ENCODE results near the gene EFR3B. TPM values are rescaled to one million over a fixed set of nuclear protein-coding genes. Genes with fewer than 3 reads are reported as not detected.
A peak's percentile ranks its signal among the peaks of the same experiment; 100 is the strongest.

EFR3B gene
- total RNA-seq, 1 donor from 2014 or later = 14.7 TPM

DNA sequence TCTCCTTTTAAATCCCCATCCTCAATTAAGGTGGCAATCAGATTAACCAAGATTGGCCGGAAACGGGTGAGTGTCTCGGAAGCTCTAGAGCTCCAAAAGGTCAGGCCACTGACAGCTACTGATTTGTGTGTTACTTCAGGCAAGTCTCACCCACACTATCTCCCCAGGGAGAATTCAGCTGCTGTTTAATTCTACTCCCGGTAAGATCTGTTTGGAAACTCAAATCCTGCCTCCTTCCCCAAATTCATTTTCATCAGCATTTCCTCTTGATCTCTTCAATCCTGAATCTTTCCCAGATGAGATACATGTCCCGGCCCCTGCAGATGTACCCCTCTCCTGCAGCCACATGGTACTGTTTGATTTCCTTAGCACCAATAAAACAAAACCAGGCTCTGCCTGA is 34.9 kb downstream of the EFR3B start:
- Histone ChIP-seq H3K27ac (ENCODE audit: low read depth, low read length) (no peak overlapping the region), H2AFZ (ENCODE audit: low read depth, low read length) (no peak overlapping the region)
- peak overlapping the region; percentile 6 for H3K27ac Mint-ChIP-seq (ENCODE audit: unreplicated experiment)

DNA sequence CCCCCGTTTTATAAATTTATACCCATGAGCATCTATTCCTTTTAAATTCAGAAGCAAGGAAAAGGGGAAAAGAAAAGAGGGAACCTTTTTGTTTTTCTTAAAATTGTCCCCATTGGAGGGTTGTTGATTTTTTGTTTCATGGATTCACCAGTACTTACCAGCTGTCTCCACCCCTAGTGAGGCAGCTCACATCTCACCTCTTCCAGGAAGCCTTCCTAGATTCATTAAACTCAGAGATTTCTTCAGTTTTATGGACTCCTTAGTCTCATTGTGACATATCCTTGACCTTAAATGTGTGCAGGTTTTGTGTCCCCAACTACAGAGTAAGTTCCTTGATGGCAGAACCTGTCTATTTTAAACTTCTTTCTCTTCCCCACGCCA is 35.9 kb downstream of the EFR3B start:
- Histone ChIP-seq H3K27ac (ENCODE audit: low read depth, low read length) (no peak overlapping the region), H2AFZ (ENCODE audit: low read depth, low read length) (no peak overlapping the region), H3K36me3 (ENCODE audit: insufficient read depth, low read length) (no peaks in the 10 kb centered on the region), H3K9me3 (ENCODE audit: insufficient read depth, low read depth, low read length) (no peaks in the 10 kb centered on the region), H3K4me1 (ENCODE audit: insufficient read depth, low read length) (peaks cover 12% of the 10 kb centered on the region), H3K9ac (ENCODE audit: low read length) (no peak overlapping the region), H4K20me1 (ENCODE audit: insufficient read depth, low read length) (peaks cover 26% of the 10 kb centered on the region), H3K4me3 (ENCODE audit: insufficient read depth, low read depth, low read length) (no peak overlapping the region), H3K27me3 (ENCODE audit: insufficient read depth, low read length) (peaks cover 46% of the 10 kb centered on the region), H3K79me2 (ENCODE audit: insufficient read depth, low read length) (no peaks in the 10 kb centered on the region), H3K4me2 (ENCODE audit: low read length) (peak overlapping the region; percentile 45)
- Mint-ChIP-seq H3K36me3 (ENCODE audit: low read depth, unreplicated experiment) (peaks cover 12% of the 10 kb centered on the region), H3K4me3 (ENCODE audit: unreplicated experiment) (no peak overlapping the region), H3K27ac (ENCODE audit: unreplicated experiment) (peak overlapping the region; percentile 27), H3K27me3 (ENCODE audit: low read depth, unreplicated experiment) (peaks cover 4% of the 10 kb centered on the region), H3K9me3 (ENCODE audit: unreplicated experiment) (no peaks in the 10 kb centered on the region), H3K4me1 (ENCODE audit: low read depth, unreplicated experiment) (peaks cover 22% of the 10 kb centered on the region)
- DNase-seq (ENCODE audit: low read depth) = no peak
- no peak for FAIRE-seq
- TF ChIP-seq, protein P1, sequence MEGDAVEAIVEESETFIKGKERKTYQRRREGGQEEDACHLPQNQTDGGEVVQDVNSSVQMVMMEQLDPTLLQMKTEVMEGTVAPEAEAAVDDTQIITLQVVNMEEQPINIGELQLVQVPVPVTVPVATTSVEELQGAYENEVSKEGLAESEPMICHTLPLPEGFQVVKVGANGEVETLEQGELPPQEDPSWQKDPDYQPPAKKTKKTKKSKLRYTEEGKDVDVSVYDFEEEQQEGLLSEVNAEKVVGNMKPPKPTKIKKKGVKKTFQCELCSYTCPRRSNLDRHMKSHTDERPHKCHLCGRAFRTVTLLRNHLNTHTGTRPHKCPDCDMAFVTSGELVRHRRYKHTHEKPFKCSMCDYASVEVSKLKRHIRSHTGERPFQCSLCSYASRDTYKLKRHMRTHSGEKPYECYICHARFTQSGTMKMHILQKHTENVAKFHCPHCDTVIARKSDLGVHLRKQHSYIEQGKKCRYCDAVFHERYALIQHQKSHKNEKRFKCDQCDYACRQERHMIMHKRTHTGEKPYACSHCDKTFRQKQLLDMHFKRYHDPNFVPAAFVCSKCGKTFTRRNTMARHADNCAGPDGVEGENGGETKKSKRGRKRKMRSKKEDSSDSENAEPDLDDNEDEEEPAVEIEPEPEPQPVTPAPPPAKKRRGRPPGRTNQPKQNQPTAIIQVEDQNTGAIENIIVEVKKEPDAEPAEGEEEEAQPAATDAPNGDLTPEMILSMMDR (IDR thresholded peaks at IDR 0.05; ENCODE audit: insufficient read depth, low read depth, low read length) = no peak
- TF ChIP-seq EZH2 (IDR thresholded peaks at IDR 0.05; ENCODE audit: insufficient read depth, low read length) = no peak

More for the DNA sequence above, 34.9 kb downstream of the EFR3B start:
- H3K27me3 ChIP-seq (ENCODE audit: insufficient read depth, low read length) = peaks cover 38% of the 10 kb centered on the region
- H4K20me1 ChIP-seq (ENCODE audit: insufficient read depth, low read length) = peaks cover 26% of the 10 kb centered on the region
- Mint-ChIP-seq H3K27me3 (ENCODE audit: low read depth, unreplicated experiment) (peaks cover 3% of the 10 kb centered on the region), H3K9me3 (ENCODE audit: unreplicated experiment) (no peaks in the 10 kb centered on the region), H3K4me1 (ENCODE audit: low read depth, unreplicated experiment) (peaks cover 27% of the 10 kb centered on the region), H3K36me3 (ENCODE audit: low read depth, unreplicated experiment) (peaks cover 12% of the 10 kb centered on the region), H3K4me3 (ENCODE audit: unreplicated experiment) (no peak overlapping the region)
- no peak for DNase-seq (ENCODE audit: low read depth)
- H3K36me3 ChIP-seq (ENCODE audit: insufficient read depth, low read length) = no peaks in the 10 kb centered on the region
- H3K4me1 ChIP-seq (ENCODE audit: insufficient read depth, low read length) = peaks cover 12% of the 10 kb centered on the region
- no peak overlapping the region for H3K9ac ChIP-seq (ENCODE audit: low read length)
- H3K79me2 ChIP-seq (ENCODE audit: insufficient read depth, low read length) = no peaks in the 10 kb centered on the region
- FAIRE-seq = no peak
- H3K4me2 ChIP-seq (ENCODE audit: low read length) = no peak overlapping the region
- TF ChIP-seq, protein P1 (IDR thresholded peaks at IDR 0.05; ENCODE audit: insufficient read depth, low read depth, low read length) = no peak
- no peak for TF ChIP-seq EZH2 (IDR thresholded peaks at IDR 0.05; ENCODE audit: insufficient read depth, low read length)
- no peak overlapping the region for H3K4me3 ChIP-seq (ENCODE audit: insufficient read depth, low read depth, low read length)
- H3K9me3 ChIP-seq (ENCODE audit: insufficient read depth, low read depth, low read length) = no peaks in the 10 kb centered on the region

DNA sequence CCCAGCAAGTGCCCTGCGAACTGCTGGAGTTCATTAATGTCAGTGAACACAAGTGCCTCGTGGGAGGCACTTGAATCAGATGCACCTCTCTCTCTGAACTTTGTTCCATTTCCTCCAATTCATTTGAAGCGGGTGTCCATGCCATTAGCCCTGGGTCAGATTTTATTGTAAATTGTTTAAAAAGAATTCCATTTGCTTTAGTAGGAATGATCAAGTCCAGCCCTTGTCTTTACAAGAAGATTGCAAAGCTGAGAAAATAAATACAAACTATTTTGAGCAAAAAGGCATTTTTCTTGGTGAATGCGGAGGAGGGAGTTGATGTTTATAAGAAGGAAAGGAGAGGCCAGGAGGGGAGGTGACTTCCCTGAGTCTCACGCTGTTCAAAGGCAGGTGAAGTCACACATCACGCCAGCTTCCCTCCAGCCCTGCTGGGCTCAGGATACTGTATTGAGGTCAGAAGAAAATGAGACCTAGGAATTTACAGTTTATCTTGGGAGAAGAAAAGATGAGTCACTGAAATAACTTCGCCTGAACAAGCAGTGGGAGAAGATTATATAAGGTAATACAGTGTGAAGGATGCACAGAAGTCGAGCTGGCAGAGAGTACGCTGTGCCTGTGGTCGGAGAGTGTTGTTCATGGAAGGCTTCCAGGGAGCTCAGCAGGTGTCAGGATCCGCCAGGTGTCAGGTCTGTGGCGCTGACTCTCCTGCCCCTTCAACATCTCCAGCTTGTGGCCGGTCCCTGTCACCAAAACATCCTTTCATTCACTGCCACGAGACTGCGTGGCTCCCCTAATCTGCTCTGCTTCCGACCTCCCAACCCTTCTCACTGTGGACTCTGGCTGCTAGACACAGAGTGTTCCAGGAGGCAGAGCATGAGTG is 36.5 kb downstream of the EFR3B start:
- Histone ChIP-seq H3K27me3 (ENCODE audit: insufficient read depth, low read length) (peaks cover 46% of the 10 kb centered on the region), H3K4me1 (ENCODE audit: insufficient read depth, low read length) (peaks cover 12% of the 10 kb centered on the region), H3K9me3 (ENCODE audit: insufficient read depth, low read depth, low read length) (no peaks in the 10 kb centered on the region), H3K9ac (ENCODE audit: low read length) (no peak overlapping the region), H3K27ac (ENCODE audit: low read depth, low read length) (no peak overlapping the region), H3K4me2 (ENCODE audit: low read length) (peak overlapping the region; percentile 45), H4K20me1 (ENCODE audit: insufficient read depth, low read length) (peaks cover 26% of the 10 kb centered on the region), H3K79me2 (ENCODE audit: insufficient read depth, low read length) (no peaks in the 10 kb centered on the region), H2AFZ (ENCODE audit: low read depth, low read length) (no peak overlapping the region), H3K4me3 (ENCODE audit: insufficient read depth, low read depth, low read length) (no peak overlapping the region), H3K36me3 (ENCODE audit: insufficient read depth, low read length) (no peaks in the 10 kb centered on the region)
- FAIRE-seq = no peak
- peaks cover 14% of the 10 kb centered on the region for H3K36me3 Mint-ChIP-seq (ENCODE audit: low read depth, unreplicated experiment)
- peak overlapping the region; percentile 49 for H3K27ac Mint-ChIP-seq (ENCODE audit: unreplicated experiment)
- H3K27me3 Mint-ChIP-seq (ENCODE audit: low read depth, unreplicated experiment) = peaks cover 4% of the 10 kb centered on the region
- no peak overlapping the region for H3K4me3 Mint-ChIP-seq (ENCODE audit: unreplicated experiment)
- peaks cover 20% of the 10 kb centered on the region for H3K4me1 Mint-ChIP-seq (ENCODE audit: low read depth, unreplicated experiment)
- no peaks in the 10 kb centered on the region for H3K9me3 Mint-ChIP-seq (ENCODE audit: unreplicated experiment)
- peak; percentile 91 for DNase-seq (ENCODE audit: low read depth)
- TF ChIP-seq EZH2 (IDR thresholded peaks at IDR 0.05; ENCODE audit: insufficient read depth, low read length) = no peak
- TF ChIP-seq, protein P1 (IDR thresholded peaks at IDR 0.05; ENCODE audit: insufficient read depth, low read depth, low read length) = no peak
